Activated CD8-positive, alpha-beta memory T cell treated with anti-CD3 and anti-CD28 coated beads for 48 hours (primary cell): Measurements from ENCODE around the gene ASAH2.
"Not testable (repeated sequence)": the region's sequence is repeated elsewhere in the genome, so short reads cannot be mapped to it uniquely, and the experiment has no call there.

Source experiments
- DNase-seq, 3 experiments: peaks; one replicate each; pipeline ENCODE4 v3.0.0-alpha.2; 2020; ENCODE audit warnings: low read depth in 2 of 3, low spot score in 2 of 3

The ASAH2 gene

DNA sequence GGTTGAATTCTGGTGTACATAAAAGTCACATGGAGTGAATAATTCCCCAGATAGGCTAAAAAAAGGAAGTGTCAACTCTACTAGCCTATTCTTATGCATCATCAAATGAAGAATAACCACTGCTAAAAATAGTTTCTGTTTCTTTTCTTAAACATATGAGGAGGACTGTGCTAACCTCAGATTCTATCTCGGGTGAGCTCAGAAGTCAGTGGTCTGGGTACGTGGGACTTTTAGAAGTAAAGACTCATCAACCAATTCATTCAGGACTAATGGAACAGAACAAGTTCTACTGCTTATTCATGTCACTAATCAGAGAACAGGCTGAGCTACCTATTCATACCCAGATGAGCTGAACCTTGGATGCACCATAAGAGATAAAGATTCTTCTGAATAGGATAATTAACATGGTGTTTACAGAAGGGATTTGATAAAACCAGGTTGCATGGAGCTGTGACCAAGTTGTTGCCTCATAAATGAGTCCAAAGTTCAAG is 9.5 kb upstream of the ASAH2 start:
- no peak for DNase-seq

DNA sequence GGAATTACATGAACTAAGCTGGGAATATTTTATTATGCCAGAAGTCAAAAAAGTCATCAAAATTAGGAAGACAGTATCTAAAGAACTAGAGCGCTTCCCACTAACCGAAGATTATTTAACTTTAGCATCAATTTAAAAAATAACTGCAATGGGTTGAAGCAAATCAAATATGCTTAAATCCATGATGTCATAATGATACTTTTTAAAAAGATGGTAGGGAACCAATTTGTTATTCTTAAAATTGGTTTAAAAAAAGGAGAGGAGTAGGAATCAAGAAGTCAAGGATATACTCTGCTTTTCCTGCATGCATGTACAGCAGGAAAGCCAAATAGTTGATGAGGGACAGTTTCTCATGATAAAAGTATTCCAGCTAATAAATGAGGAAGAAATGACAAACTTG is 3.2 kb upstream of the ASAH2 start:
- DNase-seq: no peak

DNA sequence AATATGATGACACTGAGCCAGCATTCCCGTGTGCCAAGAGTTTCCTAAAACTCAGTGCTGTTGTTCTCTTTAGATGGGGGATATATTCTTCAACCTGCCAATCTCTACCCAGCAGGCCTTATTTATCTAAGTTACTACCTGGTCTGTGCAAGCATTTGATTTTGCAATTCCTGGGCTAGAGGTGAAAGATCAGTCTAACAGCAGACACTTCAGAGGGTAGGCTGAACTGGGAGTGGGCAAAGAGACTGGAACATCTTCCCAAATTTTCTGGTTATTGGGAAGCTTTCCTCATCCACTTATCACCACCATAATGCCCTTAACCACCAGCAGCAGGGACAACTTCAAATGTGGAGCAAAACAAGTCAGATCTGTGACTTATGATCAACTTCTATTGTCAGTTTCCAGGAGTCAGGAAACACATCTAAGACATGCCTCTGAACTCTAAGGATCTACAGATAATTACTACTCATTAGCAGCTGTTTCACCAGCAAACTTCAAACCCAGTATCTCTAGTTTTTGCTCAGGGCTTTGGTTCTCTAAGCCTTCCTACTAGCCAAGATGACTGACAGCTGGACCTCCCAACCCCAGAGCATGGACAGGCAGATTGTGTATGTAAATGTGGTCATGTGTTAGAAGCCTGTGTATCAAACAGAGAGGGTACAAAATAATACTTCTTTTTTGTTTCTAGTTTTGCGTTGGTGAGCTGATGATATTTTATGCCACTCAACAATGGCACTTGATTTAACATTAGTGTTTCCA is 1.0 kb downstream of the ASAH2 start:
- no peak for DNase-seq

DNA sequence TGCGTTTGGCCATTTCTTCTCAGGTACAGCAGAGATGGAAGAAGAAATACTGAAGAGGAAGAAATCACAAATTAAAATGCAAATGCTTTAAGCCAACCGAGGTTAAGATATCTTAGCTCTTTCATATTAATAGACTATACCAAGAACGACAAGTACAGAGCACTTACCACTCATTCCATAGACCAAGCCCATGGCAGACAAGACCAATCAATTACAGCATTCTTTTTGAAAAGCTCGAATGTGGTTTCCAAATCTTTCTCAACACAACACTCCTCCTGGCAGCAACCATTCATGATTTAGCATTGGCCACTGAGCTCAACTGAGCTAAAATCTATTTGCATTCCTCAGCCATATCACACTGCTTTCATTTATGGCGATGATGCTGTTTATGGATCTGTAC is 2.7 kb downstream of the ASAH2 start:
- DNase-seq: no peak

DNA sequence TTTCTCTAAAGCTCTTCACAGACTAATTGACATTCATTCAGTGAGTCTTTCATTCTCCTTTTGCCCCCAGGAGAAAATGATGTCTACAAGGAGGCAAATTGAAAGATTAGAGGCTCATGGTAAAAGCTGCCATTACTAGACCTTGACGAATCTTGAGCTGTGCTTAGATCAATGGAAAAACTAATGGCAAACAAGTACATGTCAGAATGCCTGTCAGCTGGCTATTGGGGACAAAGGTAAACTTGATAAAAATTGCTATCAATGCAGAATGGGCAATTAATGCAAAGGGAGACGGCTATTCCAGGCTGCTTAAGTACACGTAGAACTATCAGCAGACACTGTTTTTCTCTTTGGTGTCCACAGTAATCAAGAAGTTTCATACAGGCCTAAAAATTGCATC is 3.3 kb downstream of the ASAH2 start:
- no peak for DNase-seq

DNA sequence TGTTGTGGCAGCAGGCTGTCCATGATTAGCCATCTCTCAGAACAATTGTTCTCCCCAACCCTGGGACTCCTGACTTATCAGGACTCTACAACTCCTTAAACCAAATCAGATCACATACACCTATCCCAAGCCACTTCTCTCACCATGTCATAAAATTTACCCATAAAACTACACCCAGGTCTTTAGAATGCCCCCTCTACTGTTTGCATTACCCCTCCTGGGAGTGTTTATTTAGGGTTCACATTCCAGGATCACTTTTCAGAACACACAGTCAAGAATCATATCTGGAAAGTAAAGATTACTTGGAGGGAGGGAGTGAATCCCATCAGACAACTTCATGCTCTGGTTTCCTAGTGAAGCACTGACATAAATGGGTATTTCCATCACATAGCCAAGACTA is 7.1 kb downstream of the ASAH2 start:
- DNase-seq: no peak

DNA sequence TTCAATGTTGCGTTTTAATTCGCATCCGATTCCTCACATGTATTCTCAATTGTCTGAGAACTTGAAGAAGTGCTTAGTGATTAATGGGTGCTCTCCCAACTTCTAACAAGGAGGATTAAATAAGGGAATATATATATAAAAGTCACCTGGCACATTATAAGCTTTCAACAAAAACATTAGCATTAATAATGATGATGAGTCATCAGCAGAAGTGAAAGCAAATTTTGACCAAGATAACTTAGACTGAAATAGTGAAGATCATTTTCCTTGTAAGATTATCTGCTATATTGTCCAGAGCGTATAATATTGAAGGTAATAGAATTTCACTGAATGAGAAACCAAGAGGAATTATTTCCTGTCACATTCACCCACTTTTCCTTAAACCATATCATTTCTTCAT is 8.5 kb downstream of the ASAH2 start:
- DNase-seq: no peak

DNA sequence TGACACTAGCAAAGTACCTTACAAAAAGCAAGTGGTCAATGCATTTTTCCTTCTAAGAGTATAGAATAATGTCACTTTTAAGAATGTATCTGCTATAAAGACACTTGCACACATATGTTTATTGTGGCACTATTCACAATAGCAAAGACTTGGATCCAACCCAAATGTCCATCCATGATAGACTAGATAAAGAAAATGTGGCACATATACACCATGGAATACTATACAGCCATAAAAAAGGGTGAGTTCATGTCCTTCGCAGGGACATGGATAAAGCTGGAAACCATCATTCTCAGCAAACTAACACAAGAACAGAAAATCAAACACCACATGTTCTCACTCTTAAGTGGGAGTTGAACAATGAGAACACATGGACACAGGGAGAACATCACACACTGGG is 9.8 kb downstream of the ASAH2 start:
- not testable (repeated sequence) for DNase-seq

DNA sequence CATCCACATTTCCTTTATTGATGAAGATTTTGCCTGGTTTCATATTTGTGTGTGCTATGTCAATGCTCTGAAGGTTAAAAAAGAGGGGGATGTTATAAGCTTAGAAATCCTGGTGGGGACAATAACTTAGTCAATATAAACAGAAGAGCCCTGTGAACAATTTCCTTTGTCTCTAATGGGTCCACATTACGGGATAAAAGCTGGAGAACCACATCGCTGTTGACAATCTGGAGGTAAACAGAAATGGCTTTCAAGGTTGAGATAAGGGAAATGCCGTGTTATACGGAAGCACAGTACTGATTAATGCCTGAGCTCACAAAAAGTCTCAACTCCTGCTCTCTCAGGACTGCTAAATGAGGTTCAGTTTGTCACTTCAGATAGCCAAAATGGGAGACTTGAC is 16.8 kb downstream of the ASAH2 start:
- no peak for DNase-seq

DNA sequence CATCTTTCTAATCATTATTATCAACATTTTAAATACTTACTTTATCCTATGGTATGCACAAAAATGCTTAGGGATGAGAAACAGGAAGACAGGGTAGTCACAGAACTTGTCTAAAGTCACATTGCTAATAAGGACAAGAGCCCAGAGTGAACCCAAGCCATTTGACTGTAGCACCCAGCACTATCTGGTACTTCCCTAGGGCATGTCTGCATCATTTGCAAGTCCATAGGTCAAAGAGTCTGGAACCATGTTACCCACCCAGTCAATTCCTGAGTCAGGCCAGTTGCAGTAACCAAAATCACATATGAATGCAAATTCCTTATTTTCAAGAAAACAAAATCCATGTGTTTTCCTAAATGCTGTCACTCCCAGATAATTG is 19.1 kb downstream of the ASAH2 start:
- DNase-seq: no peak

DNA sequence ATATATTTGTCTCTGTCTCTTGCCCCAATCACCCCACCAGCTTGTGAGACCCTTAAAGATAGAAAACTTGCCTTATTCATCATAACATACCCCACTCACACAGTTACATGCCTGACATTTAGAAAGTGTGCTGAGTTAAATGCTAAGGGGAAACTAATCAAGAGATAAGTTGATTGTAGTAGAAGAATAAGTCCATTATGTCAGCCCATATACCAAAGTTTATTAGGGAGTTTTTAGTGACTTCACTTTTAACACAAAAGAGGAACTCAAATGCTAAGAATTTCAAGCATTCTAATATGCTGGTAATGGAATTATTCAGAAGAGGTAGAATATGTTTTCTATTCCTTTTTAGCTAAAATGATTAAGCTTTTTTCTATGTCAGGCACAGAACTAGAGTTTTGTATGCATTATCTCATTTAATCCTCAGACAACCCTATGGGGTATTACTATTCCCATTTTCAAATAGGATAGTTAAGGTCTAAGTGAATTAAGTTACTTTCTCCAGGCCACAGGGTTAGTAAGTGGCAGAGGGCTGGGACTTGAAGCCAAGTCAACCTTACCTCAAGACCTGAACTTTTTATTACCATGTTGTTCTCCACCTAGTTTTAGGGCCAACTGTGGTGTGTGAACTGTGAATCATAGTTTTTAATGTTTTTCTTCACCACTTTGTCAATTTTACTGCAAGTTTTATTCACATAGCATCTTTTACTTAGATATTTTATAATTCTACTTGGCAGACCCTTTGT is 19.6 kb downstream of the ASAH2 start:
- no peak for DNase-seq

DNA sequence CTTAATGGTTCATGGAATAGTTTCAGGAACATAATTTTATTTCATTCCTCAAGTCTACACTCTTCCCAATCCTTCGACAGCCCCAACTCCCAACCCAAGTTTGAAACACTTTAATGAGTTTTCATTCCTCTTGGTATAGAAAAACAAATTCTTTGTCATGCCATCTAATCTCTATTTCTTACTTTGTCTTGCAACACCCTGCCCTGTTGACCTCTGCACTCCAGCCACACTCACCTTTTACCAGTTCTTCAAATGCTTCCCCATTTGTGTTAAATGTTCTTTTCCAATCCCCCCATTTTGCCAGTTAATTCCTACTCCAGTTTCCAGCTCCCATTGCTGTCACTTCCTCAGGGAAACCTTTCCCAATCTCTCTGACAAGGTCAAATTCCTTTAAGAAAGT is 21.9 kb downstream of the ASAH2 start:
- DNase-seq: no peak

DNA sequence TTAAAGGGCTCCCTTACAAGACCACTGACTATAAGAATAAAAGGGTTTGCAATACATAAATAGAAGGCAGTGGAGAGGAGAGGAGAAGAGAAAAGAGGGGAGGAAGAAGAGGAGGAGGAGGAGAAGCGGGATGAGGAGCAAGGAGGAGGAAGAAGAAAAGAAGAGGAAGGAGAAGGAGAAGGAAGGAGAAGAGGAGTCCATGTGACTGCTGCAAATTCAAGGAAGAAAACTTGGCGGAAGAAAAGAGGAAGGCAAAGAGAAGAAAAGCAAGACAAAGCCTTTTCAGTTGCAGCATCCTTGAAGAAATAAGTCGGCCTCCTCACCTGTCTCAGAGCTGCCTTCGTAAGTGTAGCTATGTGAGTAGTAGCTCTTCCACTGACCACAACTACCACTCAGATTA is 22.6 kb downstream of the ASAH2 start:
- DNase-seq: no peak

DNA sequence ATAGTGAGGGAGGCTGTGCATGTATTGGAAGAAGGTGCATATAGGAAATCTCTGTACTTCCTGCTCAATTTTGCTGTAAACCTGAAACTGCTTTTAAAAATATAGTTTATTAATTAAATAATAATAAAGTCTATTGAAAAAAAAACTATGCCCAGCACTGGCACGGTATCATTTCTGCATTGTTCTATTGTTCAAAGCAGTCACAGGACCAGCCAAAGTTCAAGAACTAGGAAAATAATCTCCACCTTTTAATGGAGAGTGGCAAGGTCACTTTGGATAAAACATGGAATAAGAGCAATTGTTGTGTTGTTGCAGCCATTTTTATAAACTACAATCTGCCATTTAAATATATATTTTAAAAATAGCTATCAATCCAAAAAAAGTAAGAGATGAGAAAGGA is 24.7 kb downstream of the ASAH2 start:
- no peak for DNase-seq

DNA sequence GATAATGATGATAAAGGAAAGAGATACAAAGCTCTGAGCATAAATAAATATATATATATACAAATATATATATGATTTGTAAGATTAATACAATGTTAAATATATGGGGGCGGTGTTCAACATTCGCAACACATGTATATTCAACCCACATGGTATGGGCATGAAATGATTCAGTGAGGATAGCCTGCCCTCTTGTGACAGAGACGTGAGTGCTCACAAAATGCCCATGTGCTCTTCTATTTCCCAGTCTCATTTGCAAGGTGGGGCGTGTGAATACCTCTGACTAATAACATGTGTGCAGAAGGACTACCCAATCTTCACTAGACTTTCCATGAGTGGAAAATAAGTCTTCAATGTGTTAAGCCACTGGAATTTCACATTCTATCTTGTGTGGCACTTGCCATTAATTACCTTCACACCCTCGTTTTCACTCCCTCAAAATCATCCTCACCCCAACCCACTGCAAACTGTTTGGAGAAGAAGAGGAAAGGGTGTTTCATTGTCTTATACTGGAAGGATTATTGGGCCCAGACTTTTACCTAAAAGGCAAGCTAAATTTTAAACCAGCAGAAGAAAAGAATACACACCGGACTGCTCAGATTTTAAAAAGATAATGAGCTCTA is 26.9 kb downstream of the ASAH2 start:
- no peak for DNase-seq

DNA sequence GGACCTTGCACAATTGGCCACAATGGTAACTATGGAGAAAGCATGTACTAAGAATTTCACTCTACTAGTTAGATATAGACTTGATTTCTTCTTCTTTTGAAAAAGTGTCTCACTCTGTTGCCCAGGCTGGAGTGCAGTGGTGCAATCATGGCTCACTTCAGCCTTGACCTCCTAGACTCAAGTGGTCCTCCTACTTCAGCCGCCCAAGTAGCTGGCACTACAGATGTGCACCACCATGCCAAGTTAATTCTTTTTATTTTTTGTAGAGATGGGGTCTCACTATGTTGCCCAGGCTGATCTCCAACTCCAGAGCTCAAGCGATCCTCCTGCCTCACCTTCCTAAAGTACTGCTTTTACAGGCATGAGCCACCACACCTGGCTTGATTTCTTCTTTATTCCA is 29.1 kb downstream of the ASAH2 start:
- no peak for DNase-seq

DNA sequence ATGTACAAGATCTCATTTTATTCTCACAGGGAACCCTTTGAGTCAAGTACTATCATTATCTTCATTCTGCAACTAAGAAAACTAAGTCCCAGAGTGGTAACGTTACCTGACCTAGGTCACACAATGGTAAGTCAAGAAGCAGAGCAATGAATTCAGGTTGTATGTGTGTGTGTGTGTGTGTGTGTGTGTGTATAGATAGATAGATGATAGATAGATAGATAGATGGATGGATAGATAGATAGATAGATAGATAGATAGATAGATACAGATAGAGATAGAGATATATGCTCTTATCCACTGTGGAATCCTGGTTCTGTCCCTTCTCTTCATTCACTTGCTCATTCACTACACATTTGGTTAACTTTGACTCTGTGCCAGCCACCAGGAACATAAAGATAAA is 29.8 kb downstream of the ASAH2 start:
- DNase-seq: no peak

DNA sequence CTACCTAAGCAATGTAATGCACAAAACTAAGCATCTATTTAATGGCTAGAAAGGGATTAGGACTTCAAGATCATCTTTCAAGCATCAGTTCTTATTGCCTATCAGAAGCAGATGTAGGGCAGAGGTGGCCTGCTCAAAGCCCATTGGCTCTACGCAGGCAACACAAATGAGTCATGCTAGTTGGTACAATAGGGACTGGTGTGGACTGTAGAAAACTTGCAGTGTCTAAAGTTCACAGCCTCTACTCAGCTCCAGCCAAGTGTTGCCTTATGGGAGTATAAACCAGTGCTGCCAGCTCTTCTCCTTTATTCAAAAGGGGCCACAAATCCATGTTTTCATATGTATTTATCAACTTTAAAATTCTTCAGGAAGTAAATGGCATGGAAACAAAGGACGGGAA is 31.7 kb downstream of the ASAH2 start:
- no peak for DNase-seq

DNA sequence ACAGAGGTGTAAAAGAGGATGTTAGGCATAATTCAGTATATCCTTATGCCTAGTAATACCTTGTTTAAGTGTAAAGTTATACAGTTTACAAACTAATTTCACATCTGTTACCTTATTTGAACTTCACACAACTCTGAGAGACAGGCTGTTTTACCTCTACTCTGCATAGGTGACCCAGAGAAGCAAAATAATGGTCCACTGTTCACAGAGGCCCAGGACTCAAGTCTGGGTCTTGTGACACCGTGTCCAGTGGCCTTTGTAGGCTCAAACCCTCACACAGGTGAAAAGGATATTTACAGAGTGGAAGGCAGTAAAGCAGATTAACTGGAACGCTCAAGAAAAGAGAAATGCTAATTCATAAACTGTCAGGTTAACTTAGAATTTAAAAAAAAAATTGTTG is 32.1 kb downstream of the ASAH2 start:
- no peak for DNase-seq

DNA sequence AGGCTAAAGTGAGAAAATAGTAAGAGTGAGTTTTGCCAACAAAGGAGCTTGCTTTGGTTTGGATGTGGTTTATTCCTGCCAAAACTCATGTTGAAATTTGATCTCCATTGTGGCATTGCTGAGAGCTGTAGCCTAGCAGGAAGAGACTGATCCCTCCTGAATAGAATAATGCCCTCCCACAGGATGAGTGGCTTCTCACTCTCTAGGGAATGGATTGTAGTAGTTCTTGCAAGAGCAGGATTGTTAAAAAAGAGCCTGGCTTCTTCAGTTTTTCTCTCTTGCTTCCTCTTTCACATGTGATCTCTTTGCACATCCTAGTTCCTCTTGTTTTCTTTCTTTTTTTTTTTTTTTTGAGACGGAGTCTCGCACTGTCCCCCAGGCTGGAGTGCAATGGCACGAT is 34.4 kb downstream of the ASAH2 start:
- no peak for DNase-seq

DNA sequence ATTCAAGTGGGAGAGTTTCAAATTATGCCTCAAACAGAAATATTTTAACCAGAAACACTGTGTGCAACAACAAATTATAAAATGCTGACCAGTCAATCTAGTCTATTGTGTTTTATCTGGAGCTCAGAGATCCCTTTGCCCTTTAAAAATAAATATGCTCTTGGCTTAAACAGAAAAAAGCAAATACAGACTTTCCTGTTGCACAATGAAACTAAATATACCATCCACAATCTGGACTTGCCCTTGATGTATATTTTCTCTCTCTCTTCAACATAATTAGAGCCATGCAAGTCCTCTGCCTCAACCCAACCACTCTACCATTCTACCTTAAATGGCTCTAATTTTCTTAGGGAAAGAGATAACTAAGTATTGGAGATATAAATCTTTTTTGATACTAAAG is 34.9 kb downstream of the ASAH2 start:
- no peak for DNase-seq

DNA sequence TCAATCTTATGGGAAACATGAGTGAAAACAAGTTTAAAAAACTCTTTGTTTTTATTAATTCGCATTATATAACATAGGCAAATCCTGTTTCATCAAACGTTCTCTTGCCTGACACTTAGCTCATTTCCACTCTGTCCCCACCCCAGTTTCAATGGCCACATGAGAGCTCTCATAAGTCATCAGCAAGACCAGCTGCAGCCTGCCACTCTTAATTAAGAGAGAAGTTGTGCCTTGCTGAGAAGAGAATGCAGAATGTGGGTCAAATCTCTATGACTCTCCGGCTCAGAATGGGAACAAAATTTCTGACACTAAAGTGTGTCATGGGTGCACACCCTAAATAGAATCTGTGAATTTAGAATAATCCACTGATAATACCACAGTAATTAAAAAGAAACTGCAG is 39.6 kb downstream of the ASAH2 start:
- DNase-seq: no peak
